ENCODE data around the gene GMPS. TPM values are rescaled to one million over a fixed set of nuclear protein-coding genes. Genes with fewer than 3 reads are reported as not detected.

GMPS gene
- total and polyA plus RNA-seq, 2 of the 13 experiments (the other 11 are each of a cell fraction or from before 2014, with no cell fraction given), result 29.6 to 85.5 TPM

GRCh38 chr3:155979746-155980145 is 109.3 kb downstream of the GMPS start (continued):
- TF ChIP-seq ARNTL (CRISPR knock-in tag; IDR thresholded peaks at IDR 0.05) (no peak), ZNF280D (CRISPR knock-in tag; IDR thresholded peaks at IDR 0.05) (no peak), MTF1 (CRISPR knock-in tag; IDR thresholded peaks at IDR 0.05) (no peak)

- WGBS (ENCODE audit: low lambda C conversion rate), result 10% methylated on average over 3 of the region's 3 CpGs
- intact Hi-C loops (cut with micrococcal nuclease; ENCODE audit: unreplicated experiment) (no loop called here), in situ Hi-C loops (cut with HindIII; ENCODE audit: extremely low pct_ligation_motif_present, low pct_unique_long_range_greater_than_20kb) (no loop called here)
- no peak overlapping the region for H3K4me3 ChIP-seq (replicated peaks in 1 of 3; ENCODE audit: insufficient read depth in 1 of 3, low read depth in 2 of 3, low read length in 3 of 3)
- H3K79me2 ChIP-seq (ENCODE audit: insufficient read depth, low read length), result no peaks in the 10 kb centered on the region
- FAIRE-seq (no peak), DNase-seq (ENCODE audit: low spot score) (no peak), ATAC-seq (no peak)
- no peak overlapping the region for H3K9ac ChIP-seq (ENCODE audit: insufficient read depth, low read depth, low read length)
- BruUV-seq (replicated peaks), result no TSS peak
- no peak overlapping the region for H2AFZ ChIP-seq (ENCODE audit: low read length)
- no peak overlapping the region for H3K4me2 ChIP-seq (ENCODE audit: low read depth, low read length)
- no peaks in the 10 kb centered on the region for H3K4me1 ChIP-seq (ENCODE audit: insufficient read depth, low read length)
- H3K36me3 ChIP-seq (replicated peaks in 1 of 2; ENCODE audit: control insufficient read depth in 1 of 2, insufficient read depth in 2 of 2, low read length in 2 of 2), result no peaks in the 10 kb centered on the region
- CTCF ChIA-PET (ENCODE audit: low intra/inter-chr PET ratio, low total read pairs), result no interaction called here
- no peaks in the 10 kb centered on the region for H3K9me3 ChIP-seq (ENCODE audit: low read length)
- POLR2A ChIA-PET, result no interaction called here
- H3K27me3 ChIP-seq (ENCODE audit: control insufficient read depth in 1 of 2, insufficient read depth in 2 of 2, low read length in 2 of 2), result no peaks in the 10 kb centered on the region
- no peaks in the 10 kb centered on the region for H4K20me1 ChIP-seq (ENCODE audit: insufficient read depth, low read length)
- TF ChIP-seq CREB1 (IDR thresholded peaks at IDR 0.05), result peak; percentile 60
- no peak for TF ChIP-seq CREB1 (CRISPR knock-in tag; IDR thresholded peaks at IDR 0.05)
- TF ChIP-seq THAP7 (CRISPR knock-in tag; IDR thresholded peaks at IDR 0.05), result no peak
- no peak for TF ChIP-seq HINFP (CRISPR knock-in tag; IDR thresholded peaks at IDR 0.05; ENCODE audit: low read depth)
- peak; percentile 95 for TF ChIP-seq ATF7 (IDR thresholded peaks at IDR 0.05)
- no peak for TF ChIP-seq ATF7 (CRISPR knock-in tag; IDR thresholded peaks at IDR 0.05)
- no peak for TF ChIP-seq PHF20 (CRISPR knock-in tag; IDR thresholded peaks at IDR 0.05)
- TF ChIP-seq POGZ (CRISPR knock-in tag; IDR thresholded peaks at IDR 0.05), result no peak
- no peak for TF ChIP-seq NFYC (CRISPR knock-in tag; IDR thresholded peaks at IDR 0.05)
- no peak overlapping the region for H3K27ac ChIP-seq (ENCODE audit: extremely low read length, insufficient read depth, low read length)
Measured at GRCh38 chr3:155981669-155982068, 111.2 kb downstream of the GMPS start.
